VCaP (cell line): ENCODE results near the gene CYP2R1.

ENCODE experiments used
- H3K27ac ChIP-seq: fragments of 450-650 bp; 2 replicates; pipeline ENCODE4 v1.5.1; 2017
- TF ChIP-seq, protein P1 (sequence below): fragments of 450-650 bp; conservative IDR thresholded peaks from 2 replicates; pipeline ENCODE4 v1.5.1; 2017; ENCODE audit warnings: mild to moderate bottlenecking, moderate library complexity

Gene CYP2R1

DNA sequence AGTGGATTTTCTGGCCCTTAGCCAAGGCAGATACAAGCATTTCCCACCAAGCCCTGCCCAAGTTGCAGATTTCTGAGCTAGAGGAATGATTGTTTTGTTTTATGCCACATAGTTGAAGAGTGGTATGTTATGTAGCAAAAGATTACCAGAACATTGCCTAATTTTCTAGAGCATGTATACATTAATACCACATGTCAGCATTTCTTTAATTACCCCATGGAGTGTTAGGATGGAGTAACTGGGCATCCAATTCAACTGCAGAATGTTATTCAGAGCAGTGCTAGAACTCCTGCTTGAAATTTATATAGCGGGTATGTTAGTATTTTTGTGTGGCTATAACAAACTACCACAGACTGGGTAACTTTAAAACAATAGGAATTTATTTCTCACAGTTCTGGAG is 24.4 kb upstream of the CYP2R1 start:
- no peak overlapping the region for H3K27ac ChIP-seq
- TF ChIP-seq, protein P1, sequence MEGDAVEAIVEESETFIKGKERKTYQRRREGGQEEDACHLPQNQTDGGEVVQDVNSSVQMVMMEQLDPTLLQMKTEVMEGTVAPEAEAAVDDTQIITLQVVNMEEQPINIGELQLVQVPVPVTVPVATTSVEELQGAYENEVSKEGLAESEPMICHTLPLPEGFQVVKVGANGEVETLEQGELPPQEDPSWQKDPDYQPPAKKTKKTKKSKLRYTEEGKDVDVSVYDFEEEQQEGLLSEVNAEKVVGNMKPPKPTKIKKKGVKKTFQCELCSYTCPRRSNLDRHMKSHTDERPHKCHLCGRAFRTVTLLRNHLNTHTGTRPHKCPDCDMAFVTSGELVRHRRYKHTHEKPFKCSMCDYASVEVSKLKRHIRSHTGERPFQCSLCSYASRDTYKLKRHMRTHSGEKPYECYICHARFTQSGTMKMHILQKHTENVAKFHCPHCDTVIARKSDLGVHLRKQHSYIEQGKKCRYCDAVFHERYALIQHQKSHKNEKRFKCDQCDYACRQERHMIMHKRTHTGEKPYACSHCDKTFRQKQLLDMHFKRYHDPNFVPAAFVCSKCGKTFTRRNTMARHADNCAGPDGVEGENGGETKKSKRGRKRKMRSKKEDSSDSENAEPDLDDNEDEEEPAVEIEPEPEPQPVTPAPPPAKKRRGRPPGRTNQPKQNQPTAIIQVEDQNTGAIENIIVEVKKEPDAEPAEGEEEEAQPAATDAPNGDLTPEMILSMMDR = no peak

DNA sequence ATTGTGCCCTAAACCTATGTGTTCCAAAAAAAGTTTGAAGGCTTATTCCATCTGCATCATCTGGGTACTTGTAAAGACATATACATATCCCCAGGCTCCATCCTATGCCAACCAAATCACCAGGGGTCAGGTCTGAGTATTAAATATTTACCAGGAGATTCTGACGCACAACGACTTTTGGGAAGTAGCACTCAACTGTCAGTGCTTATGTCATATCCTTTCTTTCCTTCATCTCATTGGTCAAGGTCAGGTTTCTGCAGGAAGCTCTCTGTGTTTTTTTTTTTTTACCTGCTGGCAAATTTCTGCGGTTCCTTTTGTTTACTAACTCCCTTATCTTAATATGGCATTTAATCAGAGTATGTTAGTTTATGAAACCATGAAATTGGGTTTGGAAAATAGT is 22.5 kb upstream of the CYP2R1 start:
- TF ChIP-seq, protein P1 = no peak
- no peak overlapping the region for H3K27ac ChIP-seq

DNA sequence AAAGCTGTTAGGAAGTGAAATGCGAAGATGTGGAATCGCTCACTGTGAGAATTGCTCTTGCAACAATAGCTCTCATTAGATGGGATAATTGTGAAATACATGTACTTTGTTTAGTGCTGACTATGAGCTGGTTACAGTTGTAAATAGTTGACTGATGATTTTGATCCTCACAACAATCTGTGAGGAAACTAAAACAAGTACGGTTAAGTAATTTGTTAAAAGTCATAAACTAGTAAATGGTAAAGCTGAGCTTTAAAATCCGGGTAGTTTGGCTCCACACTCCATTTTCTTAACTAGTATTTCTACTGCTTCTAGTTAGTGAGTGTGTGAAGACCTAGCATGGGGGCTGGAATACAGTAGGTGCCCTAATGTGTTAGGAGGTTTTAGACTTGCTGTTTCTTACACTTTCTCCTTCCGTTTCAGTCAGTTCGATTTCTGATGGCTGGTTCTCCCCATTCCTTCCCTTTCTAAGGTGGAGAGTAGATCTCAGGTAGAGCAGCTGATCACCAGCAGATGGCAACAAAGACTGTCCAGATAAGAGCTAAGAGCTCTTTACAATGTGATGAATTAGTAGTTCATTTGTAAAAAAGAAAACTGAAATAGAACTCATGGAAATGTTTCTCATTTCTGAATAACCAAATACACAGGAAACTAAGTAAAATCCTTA is 16.3 kb upstream of the CYP2R1 start:
- TF ChIP-seq, protein P1 = peak; percentile 82
- no peak overlapping the region for H3K27ac ChIP-seq

DNA sequence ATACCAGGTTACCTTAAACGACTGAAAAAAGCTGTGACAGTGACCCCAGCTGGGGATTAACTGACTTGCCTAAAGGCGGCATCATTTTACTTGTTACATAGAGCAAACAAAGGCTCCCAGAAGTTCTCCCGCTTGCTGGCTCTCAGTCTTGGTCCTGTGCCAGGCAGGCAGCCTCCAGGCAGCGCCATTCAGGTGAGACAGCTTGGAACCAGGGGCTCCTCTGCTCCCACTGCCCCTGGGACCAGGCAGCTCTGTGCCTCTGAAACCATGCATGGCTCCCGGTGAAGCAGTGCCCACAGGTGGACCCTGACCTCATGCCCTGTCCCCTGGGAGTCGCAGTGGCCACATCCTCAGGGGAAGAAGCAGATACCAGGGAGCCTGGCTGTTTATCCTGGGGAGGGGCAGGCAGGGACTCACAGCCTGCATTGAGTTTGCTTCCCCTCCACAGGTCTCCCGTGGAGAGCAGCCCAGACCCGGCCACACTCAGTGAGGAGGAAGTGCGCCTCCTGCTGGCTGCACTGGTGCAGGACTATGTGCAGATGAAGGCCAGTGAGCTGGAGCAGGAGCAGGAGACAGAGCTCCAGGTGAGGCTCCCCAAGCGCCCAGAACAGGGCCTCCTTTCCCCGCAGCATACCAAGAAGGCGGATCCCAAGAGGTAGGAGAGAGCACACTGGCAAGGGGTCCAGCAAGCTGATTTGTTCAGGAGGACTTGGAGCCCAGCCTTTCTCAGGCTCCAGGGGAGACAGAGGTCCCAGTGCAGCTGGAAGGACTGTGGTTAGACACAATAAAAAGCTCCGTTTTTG is 15.6 kb upstream of the CYP2R1 start:
- no peak overlapping the region for H3K27ac ChIP-seq
- TF ChIP-seq, protein P1 = peak; percentile 68

DNA sequence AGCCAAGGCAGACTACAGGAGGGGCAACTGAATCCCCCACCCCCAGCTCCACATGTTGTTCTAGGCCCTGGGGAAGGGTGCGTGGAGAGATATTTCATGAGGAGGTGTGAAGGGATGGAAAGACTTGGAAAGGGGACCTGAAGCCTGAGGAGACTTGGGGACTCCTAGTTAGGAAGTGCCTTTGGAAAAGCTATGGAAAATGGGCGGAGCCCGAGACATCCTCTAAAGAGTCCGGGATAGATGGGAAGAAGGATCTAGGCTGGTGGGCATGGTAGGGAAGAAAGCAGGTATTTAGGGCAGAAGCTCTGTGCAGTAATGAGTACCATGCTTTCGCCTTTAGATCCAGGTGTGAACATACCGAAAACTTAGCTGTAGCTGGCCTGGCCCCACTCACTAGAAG is 15.0 kb upstream of the CYP2R1 start:
- H3K27ac ChIP-seq = no peak overlapping the region

DNA sequence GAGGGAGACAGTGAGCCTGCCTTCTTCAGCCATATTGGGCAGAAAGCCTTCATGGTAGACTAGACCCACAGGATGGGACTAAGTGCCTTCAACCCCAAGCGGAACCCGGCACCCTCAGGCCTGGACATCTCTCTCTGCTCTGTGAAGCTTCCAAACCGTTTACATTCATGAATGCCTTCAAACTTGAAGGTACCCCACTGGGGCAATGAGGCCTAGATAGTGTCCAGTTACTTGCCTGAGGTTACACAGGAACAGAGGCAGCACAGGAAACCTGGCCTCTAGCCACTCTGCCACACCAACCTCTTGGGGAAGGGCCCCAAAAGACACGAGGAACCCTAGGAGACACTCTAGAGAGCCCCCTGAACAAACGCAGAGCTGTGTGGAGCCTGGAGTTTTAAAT is 14.5 kb upstream of the CYP2R1 start:
- no peak overlapping the region for H3K27ac ChIP-seq
- TF ChIP-seq, protein P1 = no peak

More for the DNA sequence above, 15.0 kb upstream of the CYP2R1 start:
- TF ChIP-seq, protein P1 = no peak

DNA sequence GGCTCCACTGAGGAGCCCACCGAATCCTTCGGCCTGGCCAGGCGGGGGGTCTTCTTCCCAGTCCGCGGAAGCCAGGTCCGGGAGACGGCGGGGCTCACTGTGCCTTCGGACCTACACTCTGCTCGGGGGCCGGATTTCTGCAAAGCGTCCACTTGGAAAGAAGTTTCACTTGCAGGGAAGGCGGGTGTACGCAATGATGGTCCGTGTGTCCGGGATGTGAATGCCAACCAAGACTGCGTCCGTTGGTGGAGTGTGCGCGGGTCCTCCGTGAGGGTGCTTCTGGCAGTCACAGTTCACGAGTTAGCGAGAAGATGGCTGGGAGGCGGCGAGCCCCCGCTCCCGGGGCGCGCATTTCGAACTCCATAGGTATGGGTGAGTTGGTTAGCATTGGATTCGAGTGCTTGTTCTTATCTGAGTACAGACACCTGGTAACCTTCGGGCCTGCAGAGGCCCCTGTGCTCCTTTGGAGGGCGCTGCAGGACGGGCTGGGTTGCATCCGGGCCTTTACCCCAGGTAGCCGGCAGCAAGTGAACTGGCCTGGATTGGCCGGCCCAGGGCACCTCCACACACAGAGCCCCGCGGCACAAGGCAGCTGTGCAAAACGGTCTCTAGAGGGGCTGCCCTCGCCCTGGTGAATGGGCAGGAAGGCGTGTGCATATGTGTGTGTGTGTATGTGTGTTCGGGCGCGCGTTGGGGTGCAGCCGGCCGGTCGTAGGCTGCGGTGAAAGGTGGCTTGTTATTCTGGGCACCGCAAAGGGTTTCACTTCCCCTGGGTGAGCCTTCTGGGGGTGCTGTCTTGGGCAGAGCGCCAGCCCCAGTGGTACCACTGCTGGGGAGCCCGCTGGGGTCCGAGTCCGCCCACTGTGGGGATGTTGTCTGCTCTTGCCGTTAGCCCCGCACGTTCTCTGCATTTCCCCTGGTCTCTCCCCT is 13.3 kb upstream of the CYP2R1 start:
- TF ChIP-seq, protein P1 = no peak
- H3K27ac ChIP-seq = no peak overlapping the region
